SK-N-MC (cell line): Measurements from ENCODE around the gene ATP5F1E.

ENCODE experiments used
- EZH2 ChIP-seq: fragments of 200-600 bp; sonication (generic); IDR thresholded peaks from one replicate; pipeline ENCODE4 v1.6.1; 2017; ENCODE audit warnings: antibody characterized with exemption
- POLR2AphosphoS5 ChIP-seq: IDR thresholded peaks from 2 replicates; pipeline ENCODE4 v1.6.1; 2012; ENCODE audit warnings: mild to moderate bottlenecking, low read depth, low read length, borderline replicate concordance

DNA sequence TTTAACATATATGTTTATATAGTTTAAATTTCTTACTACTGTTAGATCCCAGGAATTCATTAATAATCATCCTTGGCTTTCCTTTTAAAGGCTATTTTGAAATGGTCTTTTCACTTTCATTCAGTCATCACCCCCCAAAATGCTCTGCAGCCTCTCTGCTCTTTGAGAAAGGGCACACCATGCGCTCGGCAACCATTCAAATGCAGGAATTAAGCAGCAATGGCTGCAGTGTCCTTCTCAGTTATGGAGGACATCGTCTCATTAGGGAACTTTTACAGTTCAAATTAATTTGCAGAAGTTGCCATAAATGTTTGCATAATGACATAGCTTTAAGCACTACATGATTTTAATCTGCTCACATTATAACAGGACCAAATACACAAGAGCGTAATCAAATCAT is 6.6 kb downstream of the ATP5F1E start:
- TF ChIP-seq EZH2 (no peak), POLR2AphosphoS5 (no peak)
